Colonic mucosa (tissue), 4 donors: ENCODE data around the gene PDK3. TPM values are rescaled to one million over a fixed set of nuclear protein-coding genes. Genes with fewer than 3 reads are reported as not detected.

Experiments used
- DNase-seq: peaks from one replicate; pipeline ENCODE4 v3.0.0-alpha.2; 2020
- H3K27ac ChIP-seq: fragments of 200-600 bp; one replicate; pipeline ENCODE4 v1.8.0; 2021
- H3K27me3 ChIP-seq: fragments of 200-600 bp; one replicate; pipeline ENCODE4 v1.8.0; 2021
- H3K36me3 ChIP-seq: fragments of 200-600 bp; one replicate; pipeline ENCODE4 v1.8.0; 2021
- H3K4me1 ChIP-seq: fragments of 200-600 bp; one replicate; pipeline ENCODE4 v1.8.0; 2021; ENCODE audit warnings: mild to moderate bottlenecking
- H3K4me3 ChIP-seq: fragments of 200-600 bp; one replicate; pipeline ENCODE4 v1.8.0; 2021
- H3K9ac ChIP-seq, 2 donors: one replicate each; pipeline ENCODE4 v1.7.0; 2013; ENCODE audit warnings: control low read depth in 2 of 2, low read depth in 2 of 2, low read length in 2 of 2
- H3K9me3 ChIP-seq: fragments of 200-600 bp; one replicate; pipeline ENCODE4 v1.8.0; 2021
- intact Hi-C: fragments of 100-400 bp; cut with DNase I; formaldehyde crosslinking; loops from one replicate; pipeline ENCODE4 v1.14.1; 2022
- total RNA-seq, 2 donors: library from RNA; stranded (reverse); fragmentation: NEBNext Ultra II Directional in 1 of 2; extraction: Animal tissue kit (Norgen Biotek cat#: 25700) in 1 of 2; gene quantifications; one replicate each; pipeline ENCODE4 v1.2.1, GENCODE V29; 2021
- TF ChIP-seq, protein P1 (sequence below): fragments of 200-600 bp; IDR thresholded peaks from one replicate; pipeline ENCODE4 v1.8.0; 2022; ENCODE audit warnings: antibody characterized with exemption, mild to moderate bottlenecking
- donor health status: healthy.
- donor health status: DM: no; HTN: no; CAD: no.
- donor health status: DM: no; HTN: no; CAD: no.

The PDK3 gene
- total RNA-seq, 2 donors from 2014 or later: 18.5 to 37.7 TPM

DNA sequence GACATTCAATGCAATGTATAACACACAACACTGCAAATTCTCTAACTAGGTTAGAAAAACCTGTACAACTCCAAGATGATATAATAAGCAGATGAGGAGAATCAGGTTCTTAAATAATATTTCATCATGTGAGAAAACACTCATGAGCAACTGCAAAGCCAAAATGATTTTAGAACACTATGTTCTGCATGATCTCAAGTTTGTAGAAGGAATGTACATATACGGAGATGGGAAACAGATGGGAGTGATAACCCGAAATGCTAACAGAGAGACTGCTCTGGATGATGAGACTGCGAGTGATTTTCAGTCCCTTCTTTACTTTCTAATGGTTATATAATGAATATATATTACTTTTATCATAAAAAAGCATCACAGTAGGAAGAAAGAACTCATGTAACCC is 101.2 kb downstream of the PDK3 start:
- Histone ChIP-seq H3K27ac (no peak overlapping the region), H3K4me1 (no peaks in the 10 kb centered on the region), H3K36me3 (no peaks in the 10 kb centered on the region), H3K9ac (no peak overlapping the region), H3K4me3 (no peak overlapping the region), H3K27me3 (no peaks in the 10 kb centered on the region), H3K9me3 (no peaks in the 10 kb centered on the region)
- TF ChIP-seq, protein P1, sequence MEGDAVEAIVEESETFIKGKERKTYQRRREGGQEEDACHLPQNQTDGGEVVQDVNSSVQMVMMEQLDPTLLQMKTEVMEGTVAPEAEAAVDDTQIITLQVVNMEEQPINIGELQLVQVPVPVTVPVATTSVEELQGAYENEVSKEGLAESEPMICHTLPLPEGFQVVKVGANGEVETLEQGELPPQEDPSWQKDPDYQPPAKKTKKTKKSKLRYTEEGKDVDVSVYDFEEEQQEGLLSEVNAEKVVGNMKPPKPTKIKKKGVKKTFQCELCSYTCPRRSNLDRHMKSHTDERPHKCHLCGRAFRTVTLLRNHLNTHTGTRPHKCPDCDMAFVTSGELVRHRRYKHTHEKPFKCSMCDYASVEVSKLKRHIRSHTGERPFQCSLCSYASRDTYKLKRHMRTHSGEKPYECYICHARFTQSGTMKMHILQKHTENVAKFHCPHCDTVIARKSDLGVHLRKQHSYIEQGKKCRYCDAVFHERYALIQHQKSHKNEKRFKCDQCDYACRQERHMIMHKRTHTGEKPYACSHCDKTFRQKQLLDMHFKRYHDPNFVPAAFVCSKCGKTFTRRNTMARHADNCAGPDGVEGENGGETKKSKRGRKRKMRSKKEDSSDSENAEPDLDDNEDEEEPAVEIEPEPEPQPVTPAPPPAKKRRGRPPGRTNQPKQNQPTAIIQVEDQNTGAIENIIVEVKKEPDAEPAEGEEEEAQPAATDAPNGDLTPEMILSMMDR: no peak
- no peak for DNase-seq
- intact Hi-C loops: no loop called here

DNA sequence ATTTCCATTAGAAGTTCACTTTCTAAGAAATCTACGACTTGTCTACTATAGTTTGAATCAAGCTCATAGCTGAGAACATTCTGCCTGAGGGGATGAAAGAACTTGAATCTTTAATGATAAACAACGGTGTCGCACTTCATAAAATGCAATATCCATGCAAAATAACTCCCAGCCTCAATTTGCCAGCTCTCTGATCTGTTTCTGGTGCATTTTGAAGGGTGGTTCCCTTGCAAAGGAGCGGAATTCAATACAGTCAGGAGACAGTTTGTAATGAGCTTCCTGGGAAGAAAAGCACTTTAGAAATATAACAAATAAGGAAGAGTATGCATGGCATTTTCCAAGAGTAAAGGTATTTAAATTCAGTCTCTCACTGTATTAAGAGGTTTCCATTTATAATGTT is 102.1 kb downstream of the PDK3 start:
- Histone ChIP-seq H3K4me1 (no peaks in the 10 kb centered on the region), H3K9me3 (no peaks in the 10 kb centered on the region), H3K4me3 (no peak overlapping the region), H3K27me3 (no peaks in the 10 kb centered on the region), H3K9ac (no peak overlapping the region), H3K36me3 (no peaks in the 10 kb centered on the region), H3K27ac (no peak overlapping the region)
- intact Hi-C loops: no loop called here
- TF ChIP-seq, protein P1: no peak
- DNase-seq: no peak

DNA sequence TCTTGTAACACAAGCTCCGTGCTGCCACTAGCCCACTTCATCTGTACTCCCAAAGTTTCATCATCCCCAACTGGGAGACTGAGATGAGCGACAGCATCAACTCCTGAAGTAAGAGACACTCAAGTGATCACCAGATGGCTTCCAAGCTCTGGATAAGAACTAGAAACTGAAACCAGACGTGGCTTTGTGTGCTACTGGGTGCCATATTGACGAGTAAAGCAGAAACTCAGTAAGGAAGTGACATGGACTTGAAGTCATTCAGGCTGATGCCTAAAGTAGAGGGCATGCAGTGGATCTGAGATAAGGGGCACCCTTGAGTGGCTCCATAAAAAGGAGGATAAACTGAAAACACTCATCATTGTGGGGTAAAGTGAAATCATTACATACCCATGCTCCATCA is 109.7 kb downstream of the PDK3 start:
- DNase-seq: no peak
- no peaks in the 10 kb centered on the region for H3K4me1 ChIP-seq

DNA sequence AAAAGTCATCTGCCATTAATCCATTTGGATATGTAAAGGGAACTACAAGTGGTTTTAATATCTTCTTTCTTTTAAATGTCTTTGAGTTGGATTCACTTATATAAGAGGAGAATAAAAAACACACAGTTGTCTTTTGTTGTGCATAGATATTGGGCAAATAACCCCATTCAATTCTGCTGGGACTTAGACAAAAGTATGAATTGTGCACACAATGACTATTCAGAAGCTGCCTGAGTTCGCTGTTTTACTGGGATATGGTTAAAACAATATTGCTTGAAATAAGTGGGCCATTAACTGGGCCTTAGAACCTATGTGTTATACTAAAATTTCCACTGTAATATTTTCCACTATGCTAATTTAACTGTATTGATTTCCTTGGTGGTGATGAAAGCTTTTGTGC is 110.4 kb downstream of the PDK3 start:
- TF ChIP-seq, protein P1: no peak
- H3K27me3 ChIP-seq: no peaks in the 10 kb centered on the region
- H3K27ac ChIP-seq: no peak overlapping the region
- DNase-seq: no peak
- no peaks in the 10 kb centered on the region for H3K9me3 ChIP-seq
- H3K4me3 ChIP-seq: no peak overlapping the region
- H3K4me1 ChIP-seq: no peaks in the 10 kb centered on the region
- no peaks in the 10 kb centered on the region for H3K36me3 ChIP-seq
- intact Hi-C loops: no loop called here
- H3K9ac ChIP-seq: no peak overlapping the region

More for the DNA sequence above, 109.7 kb downstream of the PDK3 start:
- no peak overlapping the region for H3K4me3 ChIP-seq
- no peaks in the 10 kb centered on the region for H3K36me3 ChIP-seq
- TF ChIP-seq, protein P1: no peak
- H3K9me3 ChIP-seq: no peaks in the 10 kb centered on the region
- H3K27ac ChIP-seq: no peak overlapping the region
- no peaks in the 10 kb centered on the region for H3K27me3 ChIP-seq
- intact Hi-C loops: no loop called here
- H3K9ac ChIP-seq: no peak overlapping the region

DNA sequence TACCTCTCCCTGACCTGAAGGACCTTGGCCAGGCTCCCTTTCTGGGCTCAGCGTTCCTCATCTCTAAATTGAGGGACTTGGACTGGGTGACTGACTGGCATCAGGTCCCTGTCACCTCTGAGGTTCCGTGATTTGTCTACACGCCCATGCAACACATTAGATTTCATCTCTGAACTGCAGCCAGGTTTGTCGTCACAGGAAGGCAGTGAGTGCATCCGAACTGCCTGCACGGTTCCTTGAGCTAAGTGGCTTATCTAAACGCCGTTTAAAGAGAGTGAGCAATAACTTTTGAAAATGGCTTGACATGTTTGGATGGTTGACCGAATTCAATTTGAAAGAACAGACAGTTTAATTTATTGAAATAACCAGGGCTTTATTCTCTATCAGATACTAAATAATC is 112.0 kb downstream of the PDK3 start:
- H3K9me3 ChIP-seq: no peaks in the 10 kb centered on the region
- H3K27me3 ChIP-seq: no peaks in the 10 kb centered on the region
- H3K9ac ChIP-seq: no peak overlapping the region
- no peaks in the 10 kb centered on the region for H3K36me3 ChIP-seq
- TF ChIP-seq, protein P1: no peak
- H3K27ac ChIP-seq: no peak overlapping the region
- DNase-seq: no peak
- intact Hi-C loops: no loop called here
- no peak overlapping the region for H3K4me3 ChIP-seq
- H3K4me1 ChIP-seq: no peaks in the 10 kb centered on the region

Other genes starting within 250 kb of the PDK3 start
- not detected for gene SUPT20HL2, start 151.2 kb upstream of the PDK3 start, total RNA-seq
- not detected for gene SUPT20HL1, start 104.6 kb upstream of the PDK3 start, total RNA-seq
- under 1 TPM; 0.24 to 0.30 TPM for gene PCYT1B, start 182.1 kb downstream of the PDK3 start, total RNA-seq
- gene POLA1, start 228.6 kb downstream of the PDK3 start, total RNA-seq: 10 to 100 TPM in 1 of 2 donors, 1 to 10 TPM in 1; 7.9 to 19.6 TPM